HG03108 (cell line): ENCODE data around the gene CETN2.

ENCODE experiments used
- ATAC-seq: cut with Tn5 transposase; IDR thresholded peaks from one replicate; pipeline ENCODE4 v1.9.1; 2021; ENCODE audit warnings: moderate library complexity; ENCODE audit not compliant: unreplicated experiment

CETN2 gene

GRCh38 chrX:152833378-152833777 lies 2.8 kb upstream of the CETN2 start:
- ATAC-seq, result no peak

- ATAC-seq, result no peak
Observed at GRCh38 chrX:152832520-152832919, 2.0 kb upstream of the CETN2 start.

- ATAC-seq, result no peak
Observed at GRCh38 chrX:152831391-152831790, 834 bp upstream of the CETN2 start.

GRCh38 chrX:152824841-152825374 lies 5.6 kb downstream of the CETN2 start:
- no peak for ATAC-seq

GRCh38 chrX:152823657-152824056 lies 6.9 kb downstream of the CETN2 start:
- ATAC-seq, result no peak

GRCh38 chrX:152822383-152823086 lies 8.0 kb downstream of the CETN2 start:
- no peak for ATAC-seq

- ATAC-seq, result no peak
Observed at GRCh38 chrX:152821145-152821765, 9.3 kb downstream of the CETN2 start.

GRCh38 chrX:152819732-152820131 lies 10.8 kb downstream of the CETN2 start:
- ATAC-seq, result no peak

GRCh38 chrX:152819266-152819665 lies 11.3 kb downstream of the CETN2 start:
- no peak for ATAC-seq

- ATAC-seq, result no peak
Observed at GRCh38 chrX:152818356-152818755, 12.2 kb downstream of the CETN2 start.

- no peak for ATAC-seq
Observed at GRCh38 chrX:152817078-152817764, 13.3 kb downstream of the CETN2 start.

GRCh38 chrX:152814048-152814447 lies 16.5 kb downstream of the CETN2 start:
- ATAC-seq, result no peak

- ATAC-seq, result no peak
Observed at GRCh38 chrX:152813206-152813605, 17.4 kb downstream of the CETN2 start.

- ATAC-seq, result no peak
Observed at GRCh38 chrX:152810403-152810802, 20.2 kb downstream of the CETN2 start.

- no peak for ATAC-seq
Observed at GRCh38 chrX:152806035-152806434, 24.5 kb downstream of the CETN2 start.

- ATAC-seq, result no peak
Observed at GRCh38 chrX:152798945-152799344, 31.6 kb downstream of the CETN2 start.

- peak; percentile 56 for ATAC-seq
Observed at GRCh38 chrX:152787062-152787461, 43.5 kb downstream of the CETN2 start.
